B cell (primary cell): ENCODE results near the gene GATA6. TPM values are rescaled to one million over a fixed set of nuclear protein-coding genes. Genes with fewer than 3 reads are reported as not detected.

ENCODE experiments used
- ATAC-seq: fragments of 200-7000 bp; cut with Tn5 transposase; one replicate; pipeline ENCODE4 v1.10.0; 2021; ENCODE audit warnings: low read depth, mild to moderate bottlenecking, moderate number of reproducible peaks, moderate library complexity
- CTCF ChIA-PET: fragments of 350-600 bp; sonication (Branson Sonifier 250); formaldehyde crosslinking; loops from one replicate; lab custom pipeline; 2021; ENCODE audit warnings: antibody characterized with exemption, inconsistent platforms; lab: Charles Lee
- POLR2A ChIA-PET: fragments of 350-600 bp; sonication (Branson Sonifier 250); formaldehyde crosslinking; loops from one replicate; lab custom pipeline; 2021; ENCODE audit warnings: antibody characterized with exemption; lab: Charles Lee
- DNase-seq: peaks from one replicate; pipeline ENCODE4 v3.0.0; 2013
- H2AFZ ChIP-seq: 2 replicates; pipeline ENCODE4 v1.6.1; 2012; ENCODE audit warnings: mild to moderate bottlenecking, low read depth, low read length; ENCODE audit not compliant: insufficient read depth, poor library complexity, severe bottlenecking
- H3K27ac ChIP-seq, 2 donors: 1 replicate in 1 of 2; 2 replicates in 1 of 2; pipeline ENCODE4 v1.5.1; 2012 to 2013; ENCODE audit warnings: low read length in 2 of 2, mild to moderate bottlenecking in 2 of 2, moderate library complexity in 1 of 2
- H3K27me3 ChIP-seq, 4 experiments: fragments of 200-600 bp in 1 of 4; sonication (generic) in 1 of 4; replicated peaks in 1 of 4; 1 replicate in 2 of 4; 2 replicates in 2 of 4; pipeline versions ENCODE4 v1.6.1 to v1.7.0; 2013 to 2016; ENCODE audit warnings: low read length in 3 of 4, mild to moderate bottlenecking in 2 of 4, mixed read lengths in 1 of 4, moderate library complexity in 1 of 4; ENCODE audit not compliant: insufficient read depth in 4 of 4, control insufficient read depth in 3 of 4; ENCODE audit errors: control extremely low read depth in 1 of 4
- H3K36me3 ChIP-seq, 2 experiments: replicated peaks in 1 of 2; 1 replicate in 1 of 2; 2 replicates in 1 of 2; pipeline versions ENCODE4 v1.6.1 to v1.7.1; 2013; ENCODE audit warnings: low read length in 1 of 2; ENCODE audit not compliant: insufficient read depth in 2 of 2, control insufficient read depth in 1 of 2; ENCODE audit errors: control extremely low read depth in 1 of 2, extremely low read depth in 1 of 2
- H3K4me1 ChIP-seq, 2 donors: fragments of 200-600 bp in 1 of 2; sonication (generic) in 1 of 2; 1 replicate in 1 of 2; 2 replicates in 1 of 2; pipeline versions ENCODE4 v1.5.1 to v1.6.1; 2013 to 2017; ENCODE audit warnings: low read length in 2 of 2; ENCODE audit not compliant: control insufficient read depth in 2 of 2, insufficient read depth in 2 of 2
- H3K4me2 ChIP-seq: replicated peaks from 2 replicates; pipeline ENCODE3; 2012; ENCODE audit warnings: mild to moderate bottlenecking, low read depth, low read length; ENCODE audit not compliant: poor library complexity, severe bottlenecking
- H3K4me3 ChIP-seq, 5 experiments: fragments of 200-600 bp in 1 of 5; sonication (generic) in 1 of 5; 1 replicate in 3 of 5; 2 replicates in 2 of 5; pipeline versions ENCODE4 v1.5.1 to v1.7.0; 2011 to 2016; ENCODE audit warnings: low read length in 4 of 5, mild to moderate bottlenecking in 4 of 5, low read depth in 2 of 5, control low read depth in 1 of 5, moderate library complexity in 1 of 5; ENCODE audit not compliant: insufficient read depth in 1 of 5; ENCODE audit errors: control extremely low read depth in 1 of 5, extremely low read depth in 1 of 5
- H3K79me2 ChIP-seq: fragments of 200-600 bp; sonication (generic); one replicate; pipeline ENCODE4 v1.6.0; 2016; ENCODE audit warnings: low read length; ENCODE audit not compliant: control insufficient read depth, insufficient read depth
- H3K9ac ChIP-seq: fragments of 200-600 bp; sonication (generic); 2 replicates; pipeline ENCODE4 v1.6.1; 2017; ENCODE audit warnings: mild to moderate bottlenecking, low read length, moderate library complexity
- H3K9me3 ChIP-seq, 3 donors: one replicate each; pipeline versions ENCODE4 v1.6.1 to v1.7.1; 2013; ENCODE audit warnings: low read length in 2 of 3; ENCODE audit not compliant: control insufficient read depth in 2 of 3, insufficient read depth in 1 of 3; ENCODE audit errors: control extremely low read depth in 1 of 3
- H4K20me1 ChIP-seq: 2 replicates; pipeline ENCODE4 v1.6.0; 2012; ENCODE audit warnings: mild to moderate bottlenecking, low read length; ENCODE audit not compliant: insufficient read depth, control insufficient read depth, poor library complexity, severe bottlenecking
- H3K27ac Mint-ChIP-seq: one replicate; pipeline ENCODE4 v1.8.0; 2021; ENCODE audit warnings: mixed read lengths
- H3K27me3 Mint-ChIP-seq: one replicate; pipeline ENCODE4 v1.8.0; 2021; ENCODE audit warnings: mixed read lengths
- H3K4me1 Mint-ChIP-seq: one replicate; pipeline ENCODE4 v1.8.0; 2021; ENCODE audit warnings: mixed read lengths
- H3K4me3 Mint-ChIP-seq: one replicate; pipeline ENCODE4 v1.8.0; 2021; ENCODE audit warnings: mixed read lengths
- H3K9me3 Mint-ChIP-seq: one replicate; pipeline ENCODE4 v1.8.0; 2022; ENCODE audit warnings: mixed read lengths; ENCODE audit not compliant: insufficient read depth
- CTCF ChIP-seq: fragments of 200-600 bp; IDR thresholded peaks from one replicate; pipeline ENCODE4 v1.8.0; 2022; ENCODE audit warnings: antibody characterized with exemption, mild to moderate bottlenecking
- EZH2 ChIP-seq: IDR thresholded peaks from 2 replicates; pipeline ENCODE4 v1.6.1; 2012; ENCODE audit warnings: borderline replicate concordance, low read depth, mild to moderate bottlenecking, moderate library complexity, low read length; ENCODE audit not compliant: insufficient read depth, poor library complexity, severe bottlenecking
- WGBS: methylation state at CpG from one replicate; pipeline ENCODE4 v1.1.5; 2013; ENCODE audit warnings: missing lambda C conversion rate; ENCODE audit not compliant: insufficient coverage; 5-methylcytosine and 5-hydroxymethylcytosine counted together
- intact Hi-C: fragments of 100-400 bp; cut with micrococcal nuclease; formaldehyde crosslinking; loops from one replicate; pipeline ENCODE4 v1.10.0; 2022
- polyA plus RNA-seq: library from polyadenylated mRNA; depleted of rRNA; stranded (reverse); fragments of >200 nt; gene quantifications from 2 replicates; pipeline ENCODE4 v1.2.3, GENCODE V29; 2012
- total RNA-seq, 2 donors: library from RNA; stranded (reverse); fragments of 120-200 nt in 1 of 2; gene quantifications; 1 replicate in 1 of 2; 2 replicates in 1 of 2; pipeline versions ENCODE4 v1.2.3 to v1.2.4, GENCODE V29; 2013 to 2022

The GATA6 gene
- total and polyA plus RNA-seq, 2 donors (not counting 1 experiment from before 2014, with no cell fraction given), result not detected

GRCh38 chr18:22207021-22207758 is 37.8 kb downstream of the GATA6 start:
- Histone ChIP-seq H2AFZ (no peak overlapping the region), H3K9me3 (no peaks in the 10 kb centered on the region), H3K9ac (no peak overlapping the region), H3K36me3 (no peaks in the 10 kb centered on the region), H3K4me3 (no peak overlapping the region), H4K20me1 (no peaks in the 10 kb centered on the region), H3K4me2 (no peak overlapping the region), H3K4me1 (no peaks in the 10 kb centered on the region), H3K27ac (no peak overlapping the region), H3K79me2 (no peaks in the 10 kb centered on the region), H3K27me3 (no peaks in the 10 kb centered on the region)
- Mint-ChIP-seq H3K4me1 (no peaks in the 10 kb centered on the region), H3K9me3 (no peaks in the 10 kb centered on the region), H3K4me3 (no peak overlapping the region), H3K27ac (no peak overlapping the region), H3K27me3 (peaks cover 21% of the 10 kb centered on the region)
- CTCF ChIA-PET, result no interaction called here
- intact Hi-C loops, result no loop called here
- DNase-seq, result no peak
- ATAC-seq, result no peak
- TF ChIP-seq EZH2, result no peak
- TF ChIP-seq CTCF, result no peak
- 73% methylated on average over 3 of the region's 5 CpGs for WGBS
- POLR2A ChIA-PET, result no interaction called here

GRCh38 chr18:22210311-22210754 is 40.9 kb downstream of the GATA6 start:
- WGBS, result 79% methylated on average over 2 of the region's 4 CpGs
- intact Hi-C loops, result no loop called here
- Histone ChIP-seq H3K4me1 (no peaks in the 10 kb centered on the region), H3K9me3 (no peaks in the 10 kb centered on the region), H3K79me2 (no peaks in the 10 kb centered on the region), H3K27me3 (no peaks in the 10 kb centered on the region), H2AFZ (no peak overlapping the region), H3K36me3 (no peaks in the 10 kb centered on the region), H3K4me2 (no peak overlapping the region), H3K27ac (no peak overlapping the region), H3K4me3 (no peak overlapping the region), H3K9ac (no peak overlapping the region), H4K20me1 (no peaks in the 10 kb centered on the region)
- TF ChIP-seq EZH2 (no peak), CTCF (no peak)
- CTCF ChIA-PET, result no interaction called here
- Mint-ChIP-seq H3K27me3 (peaks cover 9% of the 10 kb centered on the region), H3K4me3 (no peak overlapping the region), H3K4me1 (no peaks in the 10 kb centered on the region), H3K27ac (no peak overlapping the region), H3K9me3 (no peaks in the 10 kb centered on the region)
- POLR2A ChIA-PET, result no interaction called here
- DNase-seq, result no peak
- ATAC-seq, result no peak
